Measurements from ENCODE around the gene CHCHD3.

CHCHD3 gene

GRCh38 chr7:132756484-132756990, 325.4 kb downstream of the CHCHD3 start:
- in situ Hi-C loops (cut with MboI; ENCODE audit: low sequenced_read_pairs): no loop called here

GRCh38 chr7:132755538-132756483, 326.1 kb downstream of the CHCHD3 start:
- in situ Hi-C loops (cut with MboI; ENCODE audit: low sequenced_read_pairs): no loop called here

GRCh38 chr7:132752431-132752830, 329.5 kb downstream of the CHCHD3 start:
- in situ Hi-C loops (cut with MboI; ENCODE audit: low sequenced_read_pairs): no loop called here

- in situ Hi-C loops (cut with MboI; ENCODE audit: low sequenced_read_pairs): no loop called here
These were observed 330.6 kb downstream of the CHCHD3 start for GRCh38 chr7:132751244-132751647.

- in situ Hi-C loops (cut with MboI; ENCODE audit: low sequenced_read_pairs): no loop called here
These were observed 331.2 kb downstream of the CHCHD3 start for GRCh38 chr7:132750530-132751217.

GRCh38 chr7:132750096-132750495, 331.8 kb downstream of the CHCHD3 start:
- in situ Hi-C loops (cut with MboI; ENCODE audit: low sequenced_read_pairs): no loop called here

- in situ Hi-C loops (cut with MboI; ENCODE audit: low sequenced_read_pairs): no loop called here
These were observed 336.4 kb downstream of the CHCHD3 start for GRCh38 chr7:132745510-132745909.

GRCh38 chr7:132743974-132744373, 337.9 kb downstream of the CHCHD3 start:
- in situ Hi-C loops (cut with MboI; ENCODE audit: low sequenced_read_pairs): no loop called here

- in situ Hi-C loops (cut with MboI; ENCODE audit: low sequenced_read_pairs): no loop called here
These were observed 339.7 kb downstream of the CHCHD3 start for GRCh38 chr7:132742189-132742612.

GRCh38 chr7:132740176-132740575, 341.7 kb downstream of the CHCHD3 start:
- in situ Hi-C loops (cut with MboI; ENCODE audit: low sequenced_read_pairs): no loop called here

GRCh38 chr7:132739271-132739955, 342.5 kb downstream of the CHCHD3 start:
- in situ Hi-C loops (cut with MboI; ENCODE audit: low sequenced_read_pairs): no loop called here

GRCh38 chr7:132738254-132738653, 343.6 kb downstream of the CHCHD3 start:
- in situ Hi-C loops (cut with MboI; ENCODE audit: low sequenced_read_pairs): no loop called here

GRCh38 chr7:132735476-132735875, 346.4 kb downstream of the CHCHD3 start:
- in situ Hi-C loops (cut with MboI; ENCODE audit: low sequenced_read_pairs): no loop called here
